Measurements from ENCODE around the gene SLC31A2. TPM values are rescaled to one million over a fixed set of nuclear protein-coding genes. Genes with fewer than 3 reads are reported as not detected.

SLC31A2 gene
- total RNA-seq, 1 donor from 2014 or later = 7.1 TPM

DNA sequence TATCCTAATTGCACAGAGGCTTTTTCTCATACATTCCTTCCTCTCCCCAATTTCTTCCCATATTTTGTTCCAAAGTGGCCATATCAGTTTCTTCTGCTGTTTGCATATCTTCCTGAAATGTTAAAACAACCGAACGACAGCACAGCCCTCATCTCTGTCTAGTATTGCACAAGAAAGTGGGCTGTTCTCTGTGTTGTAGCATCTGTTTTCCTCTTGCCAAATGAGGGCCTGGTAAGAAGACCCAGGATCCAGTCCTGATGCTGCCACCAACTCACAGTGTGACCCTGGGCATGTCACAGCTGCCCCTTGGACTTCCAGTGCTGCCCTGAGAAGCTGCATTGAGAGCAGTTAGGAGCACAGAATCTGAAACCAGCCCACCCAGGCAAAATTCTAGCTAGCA is 4.1 kb downstream of the SLC31A2 start:
- Mint-ChIP-seq H3K27me3 (ENCODE audit: low read depth, unreplicated experiment) (no peaks in the 10 kb centered on the region), H3K27ac (ENCODE audit: unreplicated experiment) (no peak overlapping the region), H3K9me3 (ENCODE audit: unreplicated experiment) (peaks cover 2% of the 10 kb centered on the region), H3K4me3 (ENCODE audit: unreplicated experiment) (no peak overlapping the region), H3K36me3 (ENCODE audit: low read depth, unreplicated experiment) (peaks cover 10% of the 10 kb centered on the region), H3K4me1 (ENCODE audit: low read depth, unreplicated experiment) (peaks cover 19% of the 10 kb centered on the region)
- Histone ChIP-seq H3K79me2 (ENCODE audit: insufficient read depth, low read length) (no peaks in the 10 kb centered on the region), H3K4me2 (ENCODE audit: low read length) (peak overlapping the region; percentile 40), H3K9me3 (ENCODE audit: insufficient read depth, low read depth, low read length) (no peaks in the 10 kb centered on the region), H3K9ac (ENCODE audit: low read length) (no peak overlapping the region), H3K4me1 (ENCODE audit: insufficient read depth, low read length) (peaks cover 11% of the 10 kb centered on the region), H3K36me3 (ENCODE audit: insufficient read depth, low read length) (peaks cover 4% of the 10 kb centered on the region), H4K20me1 (ENCODE audit: insufficient read depth, low read length) (peaks cover 11% of the 10 kb centered on the region), H2AFZ (ENCODE audit: low read depth, low read length) (no peak overlapping the region), H3K4me3 (ENCODE audit: insufficient read depth, low read depth, low read length) (no peak overlapping the region), H3K27ac (ENCODE audit: low read depth, low read length) (no peak overlapping the region), H3K27me3 (ENCODE audit: insufficient read depth, low read length) (no peaks in the 10 kb centered on the region)
- DNase-seq (ENCODE audit: low read depth) = no peak
- FAIRE-seq = no peak
- no peak for TF ChIP-seq EZH2 (IDR thresholded peaks at IDR 0.05; ENCODE audit: insufficient read depth, low read length)
- TF ChIP-seq, protein P1, sequence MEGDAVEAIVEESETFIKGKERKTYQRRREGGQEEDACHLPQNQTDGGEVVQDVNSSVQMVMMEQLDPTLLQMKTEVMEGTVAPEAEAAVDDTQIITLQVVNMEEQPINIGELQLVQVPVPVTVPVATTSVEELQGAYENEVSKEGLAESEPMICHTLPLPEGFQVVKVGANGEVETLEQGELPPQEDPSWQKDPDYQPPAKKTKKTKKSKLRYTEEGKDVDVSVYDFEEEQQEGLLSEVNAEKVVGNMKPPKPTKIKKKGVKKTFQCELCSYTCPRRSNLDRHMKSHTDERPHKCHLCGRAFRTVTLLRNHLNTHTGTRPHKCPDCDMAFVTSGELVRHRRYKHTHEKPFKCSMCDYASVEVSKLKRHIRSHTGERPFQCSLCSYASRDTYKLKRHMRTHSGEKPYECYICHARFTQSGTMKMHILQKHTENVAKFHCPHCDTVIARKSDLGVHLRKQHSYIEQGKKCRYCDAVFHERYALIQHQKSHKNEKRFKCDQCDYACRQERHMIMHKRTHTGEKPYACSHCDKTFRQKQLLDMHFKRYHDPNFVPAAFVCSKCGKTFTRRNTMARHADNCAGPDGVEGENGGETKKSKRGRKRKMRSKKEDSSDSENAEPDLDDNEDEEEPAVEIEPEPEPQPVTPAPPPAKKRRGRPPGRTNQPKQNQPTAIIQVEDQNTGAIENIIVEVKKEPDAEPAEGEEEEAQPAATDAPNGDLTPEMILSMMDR (IDR thresholded peaks at IDR 0.05; ENCODE audit: insufficient read depth, low read depth, low read length) = no peak

DNA sequence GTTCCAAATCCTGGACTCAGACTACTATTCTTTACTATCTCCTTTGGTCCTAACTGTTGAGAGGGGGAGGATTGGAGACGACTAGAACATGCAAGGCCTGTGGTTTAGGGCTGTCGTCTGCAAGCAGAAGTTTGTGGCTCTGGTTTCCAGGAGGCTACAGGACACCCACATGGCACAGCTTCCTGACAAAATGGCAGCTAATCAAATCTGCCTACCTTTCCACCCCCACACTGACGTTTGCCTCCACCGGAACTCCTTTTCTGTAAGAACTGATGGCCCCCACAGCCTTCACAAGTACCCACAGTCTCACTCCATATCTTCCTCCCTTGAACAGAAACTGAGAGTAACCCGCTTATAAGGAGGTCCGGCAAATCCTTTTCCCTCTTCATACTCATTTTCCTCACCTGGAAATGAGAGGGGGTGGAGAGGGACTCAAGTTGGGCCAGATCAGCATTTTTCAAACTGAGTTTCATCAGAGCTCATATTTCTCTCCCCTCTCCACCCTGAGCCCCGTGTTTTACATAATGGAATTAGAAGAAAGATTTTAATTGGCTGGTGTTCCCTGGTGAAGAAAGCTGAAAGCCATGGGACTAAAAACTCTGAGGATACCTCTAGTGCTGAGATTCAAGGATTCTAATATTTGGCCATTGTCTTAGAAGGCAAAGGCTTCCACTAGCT is 5.2 kb downstream of the SLC31A2 start:
- H3K9ac ChIP-seq (ENCODE audit: low read length) = no peak overlapping the region
- Mint-ChIP-seq H3K36me3 (ENCODE audit: low read depth, unreplicated experiment) (peaks cover 14% of the 10 kb centered on the region), H3K9me3 (ENCODE audit: unreplicated experiment) (peaks cover 2% of the 10 kb centered on the region), H3K4me3 (ENCODE audit: unreplicated experiment) (no peak overlapping the region), H3K4me1 (ENCODE audit: low read depth, unreplicated experiment) (peaks cover 24% of the 10 kb centered on the region), H3K27me3 (ENCODE audit: low read depth, unreplicated experiment) (no peaks in the 10 kb centered on the region), H3K27ac (ENCODE audit: unreplicated experiment) (no peak overlapping the region)
- H3K4me2 ChIP-seq (ENCODE audit: low read length) = no peak overlapping the region
- no peaks in the 10 kb centered on the region for H3K27me3 ChIP-seq (ENCODE audit: insufficient read depth, low read length)
- TF ChIP-seq EZH2 (IDR thresholded peaks at IDR 0.05; ENCODE audit: insufficient read depth, low read length) = no peak
- TF ChIP-seq, protein P1 (IDR thresholded peaks at IDR 0.05; ENCODE audit: insufficient read depth, low read depth, low read length) = no peak
- H3K9me3 ChIP-seq (ENCODE audit: insufficient read depth, low read depth, low read length) = no peaks in the 10 kb centered on the region
- H3K27ac ChIP-seq (ENCODE audit: low read depth, low read length) = no peak overlapping the region
- peaks cover 15% of the 10 kb centered on the region for H3K4me1 ChIP-seq (ENCODE audit: insufficient read depth, low read length)
- no peak for DNase-seq (ENCODE audit: low read depth)
- FAIRE-seq = no peak
- H3K36me3 ChIP-seq (ENCODE audit: insufficient read depth, low read length) = peaks cover 4% of the 10 kb centered on the region
- H3K79me2 ChIP-seq (ENCODE audit: insufficient read depth, low read length) = no peaks in the 10 kb centered on the region
- peaks cover 11% of the 10 kb centered on the region for H4K20me1 ChIP-seq (ENCODE audit: insufficient read depth, low read length)
- no peak overlapping the region for H3K4me3 ChIP-seq (ENCODE audit: insufficient read depth, low read depth, low read length)
- H2AFZ ChIP-seq (ENCODE audit: low read depth, low read length) = no peak overlapping the region

DNA sequence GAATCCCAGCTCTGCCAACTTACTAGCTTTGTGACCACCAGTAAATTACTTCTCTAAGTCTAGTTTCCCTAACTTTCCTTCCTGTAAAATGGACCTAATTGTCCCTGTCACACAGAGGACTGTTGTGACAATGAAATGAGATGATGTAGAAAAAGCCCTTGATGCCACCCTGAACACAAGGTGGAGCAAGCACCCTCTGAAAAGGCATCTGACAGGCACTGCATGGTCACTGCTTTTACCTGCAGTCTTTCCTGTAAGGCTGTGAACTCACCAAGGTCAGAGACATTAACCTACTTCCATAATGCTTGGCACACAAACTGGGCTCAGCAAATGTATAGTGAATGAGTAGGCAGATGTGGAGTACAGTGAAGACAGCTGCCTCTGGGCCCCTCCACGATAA is 6.1 kb downstream of the SLC31A2 start:
- H2AFZ ChIP-seq (ENCODE audit: low read depth, low read length) = no peak overlapping the region
- no peak overlapping the region for H3K4me3 ChIP-seq (ENCODE audit: insufficient read depth, low read depth, low read length)
- Mint-ChIP-seq H3K9me3 (ENCODE audit: unreplicated experiment) (no peaks in the 10 kb centered on the region), H3K27ac (ENCODE audit: unreplicated experiment) (no peak overlapping the region), H3K4me1 (ENCODE audit: low read depth, unreplicated experiment) (peaks cover 22% of the 10 kb centered on the region), H3K36me3 (ENCODE audit: low read depth, unreplicated experiment) (peaks cover 19% of the 10 kb centered on the region), H3K27me3 (ENCODE audit: low read depth, unreplicated experiment) (no peaks in the 10 kb centered on the region), H3K4me3 (ENCODE audit: unreplicated experiment) (no peak overlapping the region)
- H3K4me1 ChIP-seq (ENCODE audit: insufficient read depth, low read length) = peaks cover 15% of the 10 kb centered on the region
- no peak for TF ChIP-seq EZH2 (IDR thresholded peaks at IDR 0.05; ENCODE audit: insufficient read depth, low read length)
- TF ChIP-seq, protein P1 (IDR thresholded peaks at IDR 0.05; ENCODE audit: insufficient read depth, low read depth, low read length) = no peak
- peaks cover 11% of the 10 kb centered on the region for H4K20me1 ChIP-seq (ENCODE audit: insufficient read depth, low read length)
- DNase-seq (ENCODE audit: low read depth) = no peak
- FAIRE-seq = no peak
- no peaks in the 10 kb centered on the region for H3K27me3 ChIP-seq (ENCODE audit: insufficient read depth, low read length)
- H3K4me2 ChIP-seq (ENCODE audit: low read length) = no peak overlapping the region
- H3K9me3 ChIP-seq (ENCODE audit: insufficient read depth, low read depth, low read length) = no peaks in the 10 kb centered on the region
- no peaks in the 10 kb centered on the region for H3K79me2 ChIP-seq (ENCODE audit: insufficient read depth, low read length)
- H3K9ac ChIP-seq (ENCODE audit: low read length) = no peak overlapping the region
- H3K27ac ChIP-seq (ENCODE audit: low read depth, low read length) = no peak overlapping the region
- peaks cover 4% of the 10 kb centered on the region for H3K36me3 ChIP-seq (ENCODE audit: insufficient read depth, low read length)

Data from astrocyte (in vitro differentiated cells and primary cell).